NCI-H2227 (cell line): ENCODE results near the gene CFI.

Experiments used
- DNase-seq: peaks from one replicate; lab custom pipeline; 2025; ENCODE audit not compliant: unreplicated experiment; lab: John Stamatoyannopoulos, UW

Gene CFI

GRCh38 chr4:109698656-109699055 is 103.1 kb downstream of the CFI start:
- DNase-seq: no peak

- DNase-seq: no peak
These were observed 110.3 kb downstream of the CFI start for GRCh38 chr4:109691411-109691920.
